Subcutaneous adipose tissue (tissue), 4 donors: ENCODE results near the gene FAM163A. TPM values are rescaled to one million over a fixed set of nuclear protein-coding genes. Genes with fewer than 3 reads are reported as not detected.

Experiments
- total RNA-seq, 4 donors: library from RNA; depleted of rRNA; stranded (reverse); fragments of >200 nt; gene quantifications; one replicate each; pipeline ENCODE4 v1.1.0, GENCODE V29; 2016
- TF ChIP-seq, protein P1 (sequence below): fragments of 450-650 bp; IDR thresholded peaks from one replicate; pipeline ENCODE4 v1.5.1; 2016; ENCODE audit warnings: low read depth, mild to moderate bottlenecking, control low read depth, antibody characterized with exemption, moderate library complexity

FAM163A gene
- total RNA-seq, 4 donors from 2014 or later, result not detected

DNA sequence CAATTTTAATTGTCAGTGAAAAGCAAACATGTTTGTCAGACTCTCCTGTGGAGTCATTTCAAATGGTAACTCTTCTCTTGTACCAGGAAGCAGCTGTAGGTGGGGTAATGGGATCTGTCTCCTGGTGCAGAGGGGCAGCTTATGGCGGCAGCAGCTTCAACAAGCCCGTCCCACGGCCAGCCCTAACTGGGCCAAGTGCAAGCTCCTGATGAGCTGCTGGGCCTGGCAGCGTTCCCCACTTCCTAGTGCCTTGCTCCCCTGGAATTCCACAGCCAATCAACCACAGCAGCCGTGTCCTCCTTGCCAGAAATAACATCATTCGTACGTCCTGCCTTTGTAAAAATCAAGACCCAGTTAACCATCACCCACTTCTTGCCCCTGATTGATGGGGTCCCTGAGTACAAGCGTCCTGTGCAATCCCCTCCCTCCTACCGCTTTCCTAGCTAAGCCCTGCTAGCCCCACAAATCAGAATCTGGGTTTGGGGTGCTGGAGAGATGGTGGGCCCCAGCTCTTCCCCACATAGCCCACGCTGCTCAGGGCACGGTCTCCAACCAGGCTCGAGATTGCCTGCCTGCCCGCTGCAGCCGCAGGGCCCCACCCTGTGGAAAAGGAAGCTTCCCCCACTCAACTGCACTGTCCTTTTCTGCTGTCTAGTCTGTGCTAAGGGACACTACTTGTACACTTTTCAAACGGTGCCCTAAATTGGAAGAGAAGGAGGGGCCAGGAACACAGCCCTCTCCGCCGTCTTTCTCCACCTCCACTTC, 73.3 kb downstream of the FAM163A start:
- TF ChIP-seq, protein P1, sequence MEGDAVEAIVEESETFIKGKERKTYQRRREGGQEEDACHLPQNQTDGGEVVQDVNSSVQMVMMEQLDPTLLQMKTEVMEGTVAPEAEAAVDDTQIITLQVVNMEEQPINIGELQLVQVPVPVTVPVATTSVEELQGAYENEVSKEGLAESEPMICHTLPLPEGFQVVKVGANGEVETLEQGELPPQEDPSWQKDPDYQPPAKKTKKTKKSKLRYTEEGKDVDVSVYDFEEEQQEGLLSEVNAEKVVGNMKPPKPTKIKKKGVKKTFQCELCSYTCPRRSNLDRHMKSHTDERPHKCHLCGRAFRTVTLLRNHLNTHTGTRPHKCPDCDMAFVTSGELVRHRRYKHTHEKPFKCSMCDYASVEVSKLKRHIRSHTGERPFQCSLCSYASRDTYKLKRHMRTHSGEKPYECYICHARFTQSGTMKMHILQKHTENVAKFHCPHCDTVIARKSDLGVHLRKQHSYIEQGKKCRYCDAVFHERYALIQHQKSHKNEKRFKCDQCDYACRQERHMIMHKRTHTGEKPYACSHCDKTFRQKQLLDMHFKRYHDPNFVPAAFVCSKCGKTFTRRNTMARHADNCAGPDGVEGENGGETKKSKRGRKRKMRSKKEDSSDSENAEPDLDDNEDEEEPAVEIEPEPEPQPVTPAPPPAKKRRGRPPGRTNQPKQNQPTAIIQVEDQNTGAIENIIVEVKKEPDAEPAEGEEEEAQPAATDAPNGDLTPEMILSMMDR, result no peak

- TF ChIP-seq, protein P1, result no peak
These were observed 74.0 kb downstream of the FAM163A start for GRCh38 chr1:179817056-179817455.

DNA sequence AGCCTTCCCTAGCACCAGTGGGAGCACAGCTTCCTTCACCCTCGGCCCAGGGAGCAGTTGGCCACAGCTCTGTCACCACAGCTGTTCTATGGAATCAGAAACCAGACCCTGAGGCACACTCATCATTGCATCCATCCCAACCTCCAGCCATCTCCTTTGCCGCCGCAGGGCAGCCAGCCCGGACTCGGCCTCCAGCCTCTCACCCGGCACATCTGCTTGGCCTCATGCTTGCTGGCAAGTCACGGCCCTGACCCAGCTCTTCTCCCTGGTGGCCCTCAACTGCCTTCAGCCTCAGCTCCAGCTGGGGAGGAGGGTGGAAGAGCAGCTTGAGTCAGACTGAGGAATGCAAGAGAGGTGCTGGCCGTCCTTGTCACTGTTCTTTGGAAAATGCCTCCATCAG, 74.7 kb downstream of the FAM163A start:
- TF ChIP-seq, protein P1, result no peak

- TF ChIP-seq, protein P1, result no peak
These were observed 75.2 kb downstream of the FAM163A start for GRCh38 chr1:179818260-179818659.

GRCh38 chr1:179818743-179819173, 75.7 kb downstream of the FAM163A start:
- TF ChIP-seq, protein P1, result no peak

DNA sequence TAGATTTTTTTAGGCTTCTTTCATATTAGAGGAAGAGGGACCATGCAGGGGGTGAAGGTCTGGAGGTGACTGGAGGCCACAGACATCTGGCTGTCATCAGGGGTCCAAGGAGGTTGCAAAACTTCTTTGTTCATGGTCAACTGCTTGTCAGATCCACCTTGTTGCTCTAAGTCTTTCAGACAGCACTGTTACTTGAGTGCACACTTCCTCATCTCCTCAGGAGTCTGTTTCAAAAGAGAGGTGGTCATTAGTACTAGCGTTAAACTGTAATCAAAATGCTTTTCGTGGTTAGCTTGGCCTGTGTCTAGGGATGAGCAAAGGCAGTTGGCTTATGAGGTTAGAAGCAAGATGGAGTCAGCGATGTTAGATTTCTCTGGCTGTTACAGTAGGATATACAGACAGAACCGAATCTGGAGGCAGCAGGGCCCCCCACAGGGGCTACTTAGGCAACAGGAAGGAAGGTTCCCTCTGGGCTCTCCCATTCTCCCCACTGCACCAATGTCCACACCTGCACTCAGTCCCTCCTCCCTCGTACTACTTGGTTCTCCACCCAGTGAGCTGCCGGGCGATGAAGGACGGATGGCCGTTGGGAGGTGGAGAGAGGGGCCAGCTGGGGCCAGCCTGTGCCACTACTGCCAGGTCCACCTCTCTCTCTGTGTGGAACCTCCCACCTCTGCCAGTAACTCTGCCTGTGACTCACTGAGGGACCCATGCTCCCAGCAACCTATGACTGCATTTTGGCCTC, 77.3 kb downstream of the FAM163A start:
- TF ChIP-seq, protein P1, result no peak

DNA sequence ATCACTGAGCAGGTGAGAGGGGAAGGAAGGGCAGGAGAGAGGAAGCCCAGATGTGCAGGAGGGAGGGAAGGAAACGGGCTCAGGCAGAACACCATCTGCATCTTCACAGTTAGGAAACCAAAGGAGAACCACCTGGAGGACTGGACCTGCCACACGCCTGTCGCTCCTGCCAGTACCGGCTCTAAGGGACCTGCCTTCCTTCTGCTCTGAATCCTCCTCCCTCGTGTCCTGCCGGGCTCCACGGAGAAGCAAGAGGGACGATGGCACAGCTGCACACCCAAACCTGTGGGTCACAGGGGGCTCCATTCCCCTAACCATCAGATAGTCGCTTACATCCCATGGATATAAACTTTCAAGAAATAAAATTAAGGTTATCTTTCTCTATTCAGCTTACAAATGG, 78.4 kb downstream of the FAM163A start:
- TF ChIP-seq, protein P1, result no peak
